Pulmonary artery endothelial cell (primary cell): ENCODE measurements around the gene BTBD10. TPM values are rescaled to one million over a fixed set of nuclear protein-coding genes. Genes with fewer than 3 reads are reported as not detected.
"Not testable (repeated sequence)": the region's sequence is repeated elsewhere in the genome, so short reads cannot be mapped to it uniquely, and the experiment has no call there.

Experiments
- DNase-seq: peaks from one replicate; pipeline ENCODE4 v3.0.0-alpha.2; 2011; ENCODE audit warnings: low read depth, low spot score
- total RNA-seq: library from RNA; depleted of rRNA; stranded (reverse); fragments of >200 nt; gene quantifications from 2 replicates; pipeline ENCODE4 v1.2.3, GENCODE V29; 2014

The BTBD10 gene
- total RNA-seq, 1 donor from 2014 or later = 115 TPM

DNA sequence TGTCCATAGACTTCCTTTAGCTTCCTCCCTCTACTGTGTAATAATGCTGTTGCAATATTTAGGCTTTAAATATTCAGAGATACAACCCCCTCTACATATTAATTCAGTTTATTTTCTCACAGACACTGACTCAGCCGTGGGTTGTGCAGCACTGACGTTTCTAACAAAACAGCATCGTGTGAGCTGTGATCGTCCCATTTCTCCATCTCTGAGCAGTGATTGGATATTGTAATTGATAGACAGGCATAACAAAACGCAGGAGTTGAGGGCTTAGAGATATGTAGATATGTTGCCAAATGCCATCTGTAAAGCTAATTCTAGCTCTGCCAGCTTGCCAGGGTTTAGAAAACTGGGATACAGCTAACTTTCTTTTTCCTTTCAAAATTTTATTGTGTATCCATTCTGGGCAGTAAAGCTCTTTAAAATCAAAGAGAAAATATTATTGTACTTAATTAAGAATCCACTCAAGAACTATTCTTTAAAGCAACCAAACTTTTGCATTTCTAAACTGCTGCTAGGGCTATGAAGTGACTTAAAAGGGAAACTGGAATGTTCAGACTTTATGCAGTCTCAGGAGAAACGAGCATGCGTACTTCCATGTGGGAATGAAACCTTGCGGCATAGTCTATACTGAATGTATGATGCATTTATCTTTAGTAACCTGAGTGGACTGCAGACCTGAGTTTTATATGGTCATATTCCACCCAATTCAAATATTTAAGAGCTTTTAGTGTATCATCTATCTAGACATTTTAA is 22.7 kb downstream of the BTBD10 start:
- DNase-seq = peak; percentile 58

- DNase-seq = no peak
Observed at GRCh38 chr11:13438291-13438690, 24.7 kb downstream of the BTBD10 start.

GRCh38 chr11:13436836-13437235 is 26.2 kb downstream of the BTBD10 start:
- DNase-seq = not testable (repeated sequence)

GRCh38 chr11:13434247-13435205 is 28.5 kb downstream of the BTBD10 start:
- DNase-seq = no peak

DNA sequence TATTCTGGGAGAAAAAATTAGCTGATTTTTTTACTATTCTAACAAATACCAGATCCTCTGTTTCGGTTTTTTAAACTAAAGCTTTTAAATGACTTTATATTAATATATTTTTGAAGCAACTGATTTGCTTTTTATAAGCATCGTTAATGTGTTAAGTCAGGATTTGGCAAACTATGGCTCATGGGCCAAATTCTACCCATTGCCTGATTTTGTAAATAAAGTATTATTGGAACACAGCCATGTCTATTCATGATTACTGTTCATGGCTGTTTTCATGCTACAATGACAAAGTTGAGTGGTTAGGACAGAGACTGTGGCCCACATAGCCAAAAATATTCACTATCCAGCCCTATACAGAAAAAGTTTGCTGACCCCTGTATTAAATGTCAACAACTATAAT is 29.6 kb downstream of the BTBD10 start:
- DNase-seq = no peak

DNA sequence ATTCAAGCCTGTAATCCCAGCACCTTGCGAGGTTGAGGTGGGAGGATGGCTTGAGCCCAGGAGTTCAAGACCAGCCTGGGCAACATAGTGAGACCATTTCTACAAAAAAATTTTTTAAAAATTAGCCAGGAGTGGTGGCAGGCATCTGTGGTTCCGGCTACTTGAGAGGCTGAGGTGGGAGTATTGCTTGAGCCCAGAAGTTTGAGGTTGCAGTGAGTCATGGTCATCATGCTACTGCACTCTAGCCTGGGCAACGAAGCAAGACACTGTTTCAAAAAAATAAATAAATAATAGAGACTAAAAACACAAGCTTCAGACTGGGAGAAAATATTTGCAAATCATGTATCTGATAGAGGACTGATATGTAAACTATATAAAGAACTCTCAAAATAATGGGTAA is 33.2 kb downstream of the BTBD10 start:
- no peak for DNase-seq

DNA sequence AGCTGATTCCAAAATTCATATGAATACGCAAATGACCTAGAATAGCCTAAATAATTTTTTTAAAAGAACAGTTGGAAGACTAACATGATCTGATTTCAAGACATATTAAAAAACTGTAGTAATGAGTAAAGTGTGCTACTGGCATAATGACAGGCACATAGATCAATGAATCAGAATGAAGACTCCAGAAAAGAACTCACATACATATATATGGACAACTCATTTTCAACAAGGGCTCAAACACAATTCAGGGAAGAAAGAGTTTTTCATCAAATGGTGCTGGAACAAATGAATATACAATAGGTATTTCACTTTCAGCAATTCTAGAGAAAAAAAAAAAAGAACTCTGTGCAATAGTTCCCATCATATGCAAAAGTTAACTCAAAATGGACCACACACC is 33.7 kb downstream of the BTBD10 start:
- no peak for DNase-seq

DNA sequence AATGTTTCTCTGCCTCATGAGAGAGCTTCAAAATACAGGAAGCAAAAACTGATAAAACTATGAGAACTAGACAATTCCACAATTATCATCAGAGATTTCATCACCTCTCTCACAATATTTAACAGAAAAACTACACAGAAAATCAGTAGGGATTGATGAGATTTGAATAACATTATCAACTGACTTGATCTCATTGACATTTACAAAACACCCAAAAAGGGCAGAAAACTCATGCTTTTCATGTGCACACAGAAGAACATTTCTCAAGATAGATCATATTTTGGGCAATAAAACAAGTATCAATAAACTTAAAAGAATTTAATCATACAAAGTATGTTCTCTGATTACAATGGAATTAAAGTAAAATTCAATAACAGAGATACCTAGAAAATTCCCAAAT is 35.6 kb downstream of the BTBD10 start:
- no peak for DNase-seq

DNA sequence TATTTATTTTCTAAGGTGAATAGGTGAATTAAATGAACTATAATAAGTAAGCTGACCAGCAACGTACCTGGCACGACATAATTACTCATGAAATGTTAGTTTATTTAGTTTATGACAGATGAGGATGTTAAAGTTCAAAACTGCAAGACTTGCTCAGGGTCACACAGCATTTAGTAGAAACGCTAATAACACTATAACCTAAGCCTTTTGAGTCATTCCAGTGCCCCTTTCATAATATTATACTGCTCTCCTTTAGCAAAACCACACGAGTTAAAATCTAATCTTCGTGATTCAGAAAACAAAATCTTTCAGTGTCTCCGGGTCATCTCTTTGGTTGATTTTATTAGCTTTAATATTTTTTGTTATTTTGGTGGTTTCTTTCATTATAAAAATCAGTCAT is 39.6 kb downstream of the BTBD10 start:
- no peak for DNase-seq

DNA sequence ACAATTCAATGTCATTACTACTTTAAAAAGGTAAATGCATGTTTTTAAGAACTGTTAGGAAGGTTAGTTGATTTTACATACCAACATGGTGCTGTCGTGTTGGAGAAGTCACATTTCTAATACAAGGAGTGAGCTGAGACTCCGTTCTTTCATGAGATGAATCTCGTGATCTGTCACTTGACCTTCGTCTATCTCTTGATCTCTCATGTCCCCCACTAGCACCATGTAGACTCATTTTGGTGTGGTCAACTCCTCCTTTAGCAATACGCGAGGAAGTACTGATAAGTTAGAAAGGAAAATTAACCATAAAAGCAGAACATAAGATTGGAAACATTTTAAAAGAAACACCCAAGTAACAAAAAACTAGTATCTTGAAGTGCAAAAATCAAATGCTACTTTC is 41.5 kb downstream of the BTBD10 start:
- DNase-seq = no peak

DNA sequence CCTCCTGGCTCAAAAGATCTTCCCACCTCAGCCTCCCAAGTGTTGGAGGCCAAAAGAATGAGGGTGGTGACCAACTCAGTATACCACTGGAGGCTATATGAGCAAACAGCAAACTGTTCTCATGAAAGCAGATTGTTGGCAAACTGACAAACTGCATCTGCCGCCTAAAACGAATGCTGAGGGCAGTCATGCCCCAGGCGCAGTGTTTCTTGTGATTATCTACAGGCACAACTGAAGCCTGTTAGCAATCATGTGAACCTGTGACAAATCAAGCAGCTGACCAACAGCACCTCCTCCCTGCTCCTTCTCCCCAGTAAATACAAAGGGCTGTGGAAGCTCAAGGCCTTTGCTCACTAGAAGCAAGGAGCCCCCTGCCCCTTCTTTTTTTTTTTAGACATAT is 47.8 kb downstream of the BTBD10 start:
- DNase-seq = no peak

DNA sequence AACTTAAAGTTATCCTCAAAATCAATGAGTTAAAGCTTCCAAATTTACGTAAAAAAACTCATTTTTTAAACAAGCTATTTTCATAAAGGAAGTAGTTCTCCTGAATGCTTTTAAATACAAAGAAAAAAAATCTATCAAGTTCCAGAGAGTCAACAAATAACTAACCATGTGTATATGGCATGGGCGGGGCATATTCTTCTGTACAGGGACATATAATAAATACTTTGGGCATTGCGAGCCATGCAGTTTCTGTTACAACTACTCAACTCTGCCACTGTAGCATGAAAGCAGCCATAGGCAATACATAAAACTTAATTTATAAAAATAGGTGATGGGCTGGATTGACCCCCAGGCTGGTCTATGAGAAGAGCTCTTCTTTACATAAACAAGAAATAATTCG is 57.8 kb downstream of the BTBD10 start:
- no peak for DNase-seq

DNA sequence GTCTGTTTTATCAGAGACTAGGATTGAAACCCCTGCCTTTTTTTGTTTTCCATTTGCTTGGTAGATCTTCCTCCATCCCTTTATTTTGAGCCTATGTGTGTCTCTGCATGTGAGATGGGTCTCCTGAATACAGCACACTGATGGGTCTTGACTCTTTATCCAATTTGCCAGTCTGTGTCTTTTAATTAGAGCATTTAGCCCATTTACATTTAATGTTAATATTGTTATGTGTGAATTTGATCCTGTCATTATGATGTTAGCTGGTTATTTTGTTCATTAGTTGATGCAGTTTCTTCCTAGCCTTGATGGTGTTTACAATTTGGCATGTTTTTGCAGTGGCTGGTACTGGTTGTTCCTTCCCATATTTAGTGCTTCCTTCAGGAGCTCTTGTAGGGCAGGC is 64.7 kb downstream of the BTBD10 start:
- not testable (repeated sequence) for DNase-seq

- no peak for DNase-seq
Observed at GRCh38 chr11:13391217-13391616, 71.8 kb downstream of the BTBD10 start.

GRCh38 chr11:13388741-13389140 is 74.3 kb downstream of the BTBD10 start:
- no peak for DNase-seq

- no peak for DNase-seq
Observed at GRCh38 chr11:13386567-13386966, 76.5 kb downstream of the BTBD10 start.

DNA sequence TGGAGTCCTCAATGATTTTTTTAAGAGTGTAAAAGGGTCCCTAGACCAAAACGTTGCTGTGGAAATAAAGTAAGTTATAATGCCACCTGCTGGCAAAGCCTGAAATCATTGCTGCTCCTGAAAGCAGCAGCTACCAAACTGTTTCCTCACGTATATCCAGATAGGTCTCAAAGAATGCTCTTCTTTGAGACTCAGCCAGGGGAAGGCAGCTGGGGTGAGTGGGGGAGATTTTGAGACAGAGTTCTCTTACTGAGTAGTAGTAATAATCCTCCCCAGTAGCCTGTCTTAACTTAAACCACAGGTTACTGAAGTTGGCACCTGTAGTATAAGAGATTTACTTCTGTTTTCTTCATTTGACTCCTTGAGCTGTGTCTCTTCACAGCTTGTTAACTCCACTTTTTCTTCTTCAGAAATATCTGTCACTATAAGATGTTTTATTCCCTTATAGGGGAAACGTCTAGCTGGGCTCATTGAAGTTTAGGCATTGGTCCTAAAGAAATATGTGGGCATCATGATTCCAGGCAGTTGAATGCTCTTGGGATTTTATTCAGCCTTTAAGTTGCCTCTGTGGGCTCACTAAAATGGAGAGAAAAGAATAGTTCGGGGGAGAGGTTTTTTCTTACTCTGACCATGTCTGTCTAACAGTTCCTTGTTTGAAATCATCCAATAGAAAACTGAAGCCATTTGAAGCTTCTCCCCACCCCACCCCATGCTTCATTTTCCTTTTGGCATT is 77.9 kb downstream of the BTBD10 start:
- peak; percentile 5 for DNase-seq

- no peak for DNase-seq
Observed at GRCh38 chr11:13382751-13383150, 80.3 kb downstream of the BTBD10 start.

DNA sequence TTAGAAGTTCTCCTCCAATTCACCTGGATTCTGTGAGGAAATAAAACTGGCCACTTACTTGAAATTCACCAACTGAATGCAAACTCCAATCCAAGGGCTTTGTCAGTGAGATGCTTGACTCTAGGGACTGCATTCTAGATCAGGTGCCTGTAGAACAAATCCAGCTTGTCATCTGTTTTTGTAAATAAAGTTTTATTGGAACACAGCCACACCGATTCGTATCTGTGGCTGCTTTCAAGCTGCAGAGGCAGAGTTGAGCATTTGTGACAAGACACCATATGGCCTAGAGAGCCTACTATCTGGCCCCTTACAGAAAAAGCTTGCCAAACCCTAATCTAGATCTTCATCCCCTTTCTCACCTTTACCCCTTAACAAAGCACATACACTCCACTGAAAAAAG is 82.3 kb downstream of the BTBD10 start:
- DNase-seq = no peak

DNA sequence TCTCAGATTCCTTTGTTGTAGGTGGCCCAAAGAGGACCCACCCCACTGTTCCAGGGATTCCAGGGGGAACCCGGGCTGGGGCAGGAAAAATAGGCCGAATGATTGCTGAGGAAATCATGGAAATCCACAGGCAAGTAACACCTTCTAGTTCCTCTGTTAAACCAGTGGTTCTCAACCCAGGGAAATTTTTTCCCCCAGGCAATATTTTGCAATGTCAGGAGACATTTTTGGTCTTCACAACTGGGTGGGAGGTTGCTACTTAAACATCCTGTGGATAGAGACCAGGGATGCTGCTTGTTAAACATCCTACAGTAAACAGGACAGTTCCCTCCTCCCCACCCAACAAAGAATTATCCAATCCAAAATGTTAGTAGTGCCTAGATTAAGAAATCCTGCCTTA is 84.7 kb downstream of the BTBD10 start:
- DNase-seq = no peak

- no peak for DNase-seq
Observed at GRCh38 chr11:13376838-13377237, 86.2 kb downstream of the BTBD10 start.

DNA sequence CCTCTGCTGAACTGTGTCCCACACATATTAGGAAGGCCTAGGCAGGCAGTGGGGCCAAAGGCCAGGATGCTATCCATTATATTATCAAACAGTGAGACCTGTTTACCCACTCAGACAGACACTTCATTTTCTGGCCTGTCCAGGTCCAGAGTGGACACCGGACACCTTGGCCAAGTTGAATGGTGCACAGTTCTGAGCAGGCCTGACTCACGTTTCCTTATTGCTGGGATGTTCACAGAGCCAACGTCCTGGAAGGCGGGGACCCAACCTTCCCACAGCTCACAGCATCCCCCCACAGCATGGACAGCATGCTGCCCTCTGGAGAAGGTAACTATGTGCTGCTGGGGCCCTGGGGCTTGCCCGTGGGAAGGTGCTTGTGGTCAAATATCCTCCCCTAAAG is 86.6 kb downstream of the BTBD10 start:
- no peak for DNase-seq
